NCI-H345 treated with DMSO at 0.1 percent for 48 hours (cell line): ENCODE results near the gene TTLL8.

Experiments used
- DNase-seq: peaks from one replicate; lab custom pipeline; 2025; ENCODE audit not compliant: unreplicated experiment; lab: John Stamatoyannopoulos, UW

The TTLL8 gene

GRCh38 chr22:50062509-50063135, 4.5 kb upstream of the TTLL8 start:
- DNase-seq: no peak

GRCh38 chr22:50061824-50062355, 3.8 kb upstream of the TTLL8 start:
- DNase-seq: no peak

GRCh38 chr22:50061141-50061823, 3.2 kb upstream of the TTLL8 start:
- no peak for DNase-seq

GRCh38 chr22:50060441-50061140, 2.5 kb upstream of the TTLL8 start:
- DNase-seq: no peak

GRCh38 chr22:50059881-50060262, 1.8 kb upstream of the TTLL8 start:
- DNase-seq: no peak

GRCh38 chr22:50058906-50059880, 1.1 kb upstream of the TTLL8 start:
- DNase-seq: no peak

- no peak for DNase-seq
Measured at GRCh38 chr22:50057278-50058060, 629 bp downstream of the TTLL8 start.

- no peak for DNase-seq
Measured at GRCh38 chr22:50056214-50056972, 1.7 kb downstream of the TTLL8 start.

- no peak for DNase-seq
Measured at GRCh38 chr22:50053861-50054260, 4.2 kb downstream of the TTLL8 start.

- DNase-seq: no peak
Measured at GRCh38 chr22:50051930-50052329, 6.2 kb downstream of the TTLL8 start.

- DNase-seq: no peak
Measured at GRCh38 chr22:50049299-50050195, 8.6 kb downstream of the TTLL8 start.

- DNase-seq: no peak
Measured at GRCh38 chr22:50048836-50049235, 9.3 kb downstream of the TTLL8 start.

GRCh38 chr22:50048061-50048765, 9.9 kb downstream of the TTLL8 start:
- DNase-seq: no peak

- no peak for DNase-seq
Measured at GRCh38 chr22:50047346-50047745, 10.8 kb downstream of the TTLL8 start.

GRCh38 chr22:50046481-50047245, 11.4 kb downstream of the TTLL8 start:
- no peak for DNase-seq

GRCh38 chr22:50046019-50046415, 12.1 kb downstream of the TTLL8 start:
- no peak for DNase-seq
